Esophagus squamous epithelium (tissue), 5 donors: Measurements from ENCODE around the gene PRRX2. TPM values are rescaled to one million over a fixed set of nuclear protein-coding genes. Genes with fewer than 3 reads are reported as not detected.

Experiments used
- DNase-seq: peaks from one replicate; lab custom pipeline; 2025; lab: John Stamatoyannopoulos, UW
- H3K27ac ChIP-seq, 4 donors: fragments of 200-600 bp; sonication (generic); one replicate each; pipeline ENCODE4 v1.5.1; 2016 to 2019; ENCODE audit warnings: mild to moderate bottlenecking in 1 of 4
- H3K27me3 ChIP-seq, 4 donors: fragments of 200-600 bp; sonication (generic); 1 replicate in 3 of 4; 2 replicates in 1 of 4; pipeline versions ENCODE4 v1.5.1 to v1.6.0; 2017 to 2021; ENCODE audit warnings: antibody characterized with exemption in 1 of 4
- H3K36me3 ChIP-seq, 3 donors: fragments of 200-600 bp; sonication (generic); one replicate each; pipeline ENCODE4 v1.5.1; 2016 to 2019
- H3K4me1 ChIP-seq, 3 donors: fragments of 200-600 bp; sonication (generic); one replicate each; pipeline ENCODE4 v1.5.1; 2017 to 2019
- H3K4me3 ChIP-seq, 4 donors: fragments of 200-600 bp; sonication (generic); 1 replicate in 3 of 4; 2 replicates in 1 of 4; pipeline ENCODE4 v1.5.1; 2016 to 2019; ENCODE audit warnings: mild to moderate bottlenecking in 2 of 4, moderate library complexity in 1 of 4
- H3K9me3 ChIP-seq, 3 donors: fragments of 200-600 bp; sonication (generic); one replicate each; pipeline ENCODE4 v1.5.1; 2016 to 2019
- POLR2A ChIP-seq, 4 donors: fragments of 450-650 bp; IDR thresholded peaks; one replicate each; pipeline ENCODE4 v1.6.1; 2017; ENCODE audit warnings: antibody characterized with exemption in 4 of 4, mild to moderate bottlenecking in 4 of 4, moderate library complexity in 3 of 4
- WGBS, 2 donors: methylation state at CpG; one replicate each; pipeline ENCODE4 v1.1.5; 2018; 5-methylcytosine and 5-hydroxymethylcytosine counted together
- intact Hi-C: fragments of 100-400 bp; cut with DNase I; formaldehyde crosslinking; loops from one replicate; pipeline ENCODE4 v1.15.0; 2022
- total RNA-seq, 4 donors: library from RNA; depleted of rRNA; stranded (reverse); fragments of >200 nt; gene quantifications; one replicate each; pipeline ENCODE4 v1.1.0, GENCODE V29; 2016
- TF ChIP-seq, protein P1 (sequence below), 6 experiments: fragments of 450-650 bp in 4 of 6; fragments of 200-600 bp in 2 of 6; sonication (generic) in 2 of 6; IDR thresholded peaks; one replicate each; pipeline ENCODE4 v1.5.1; 2016 to 2019; ENCODE audit warnings: antibody characterized with exemption in 6 of 6, mild to moderate bottlenecking in 4 of 6, moderate library complexity in 4 of 6
- donor health status: DM: yes; HTN: yes; CAD: no.

PRRX2 gene
- total RNA-seq, 4 donors from 2014 or later: 0.82 to 3.8 (median 2.3) TPM

DNA sequence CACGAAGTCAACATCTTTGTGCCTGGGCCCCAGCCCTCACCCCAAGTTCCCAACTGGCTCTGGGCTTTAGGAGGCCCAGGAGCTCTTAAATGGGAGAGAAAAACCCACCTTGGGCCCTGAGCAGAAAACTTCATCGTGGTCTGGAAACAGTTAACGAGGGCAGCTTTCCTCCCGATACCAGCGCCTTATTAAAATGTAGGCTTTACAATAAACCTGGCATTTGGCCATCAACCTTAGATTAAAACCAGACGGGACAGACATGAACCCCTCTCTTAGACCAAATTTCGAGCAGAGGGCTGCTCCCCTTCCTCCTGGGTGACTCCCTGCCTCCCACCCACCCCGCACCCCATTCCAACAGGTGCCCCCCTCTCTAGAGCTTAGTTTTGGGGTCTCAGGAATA, 39.4 kb downstream of the PRRX2 start:
- H3K36me3 ChIP-seq: no peaks in the 10 kb centered on the region
- TF ChIP-seq POLR2A (IDR thresholded peaks at IDR 0.05): no peak
- TF ChIP-seq, protein P1, sequence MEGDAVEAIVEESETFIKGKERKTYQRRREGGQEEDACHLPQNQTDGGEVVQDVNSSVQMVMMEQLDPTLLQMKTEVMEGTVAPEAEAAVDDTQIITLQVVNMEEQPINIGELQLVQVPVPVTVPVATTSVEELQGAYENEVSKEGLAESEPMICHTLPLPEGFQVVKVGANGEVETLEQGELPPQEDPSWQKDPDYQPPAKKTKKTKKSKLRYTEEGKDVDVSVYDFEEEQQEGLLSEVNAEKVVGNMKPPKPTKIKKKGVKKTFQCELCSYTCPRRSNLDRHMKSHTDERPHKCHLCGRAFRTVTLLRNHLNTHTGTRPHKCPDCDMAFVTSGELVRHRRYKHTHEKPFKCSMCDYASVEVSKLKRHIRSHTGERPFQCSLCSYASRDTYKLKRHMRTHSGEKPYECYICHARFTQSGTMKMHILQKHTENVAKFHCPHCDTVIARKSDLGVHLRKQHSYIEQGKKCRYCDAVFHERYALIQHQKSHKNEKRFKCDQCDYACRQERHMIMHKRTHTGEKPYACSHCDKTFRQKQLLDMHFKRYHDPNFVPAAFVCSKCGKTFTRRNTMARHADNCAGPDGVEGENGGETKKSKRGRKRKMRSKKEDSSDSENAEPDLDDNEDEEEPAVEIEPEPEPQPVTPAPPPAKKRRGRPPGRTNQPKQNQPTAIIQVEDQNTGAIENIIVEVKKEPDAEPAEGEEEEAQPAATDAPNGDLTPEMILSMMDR (IDR thresholded peaks at IDR 0.05): no peak
- peaks cover 0 to under 1% (median 0%) of the 10 kb centered on the region in 4 donors for H3K27me3 ChIP-seq
- H3K27ac ChIP-seq: peak overlapping the region in 1 of 4 donors; percentile 61
- no peak for DNase-seq
- no peak overlapping the region for H3K4me3 ChIP-seq
- H3K4me1 ChIP-seq: peaks cover 0 to 40% (median 20%) of the 10 kb centered on the region in 3 donors
- no peaks in the 10 kb centered on the region for H3K9me3 ChIP-seq
- intact Hi-C loops: no loop called here
- WGBS, 2 donors: 60 to 78% methylated on average over 3 to 7 of the region's 8 CpGs

DNA sequence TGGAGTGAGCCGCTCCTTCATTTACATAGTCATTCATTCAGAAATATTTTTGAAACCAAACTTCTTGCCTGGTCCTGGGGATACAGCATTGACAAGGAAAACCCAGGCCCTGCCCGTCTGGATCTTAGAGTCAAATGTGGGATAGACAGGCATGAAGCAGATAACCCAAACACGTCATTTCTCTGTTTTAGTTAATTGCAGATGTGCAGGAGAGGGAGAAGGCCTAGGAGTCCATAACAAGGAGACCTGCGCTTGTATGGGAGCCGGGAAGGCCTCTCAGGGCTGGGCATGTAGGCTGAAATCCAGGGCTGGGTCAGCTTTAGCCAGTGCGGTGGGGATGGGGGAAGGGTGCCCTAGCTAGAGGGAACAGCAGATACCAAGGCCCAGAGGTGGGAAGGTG, 43.3 kb downstream of the PRRX2 start:
- DNase-seq: no peak
- TF ChIP-seq, protein P1 (IDR thresholded peaks at IDR 0.05): no peak
- no peak for TF ChIP-seq POLR2A (IDR thresholded peaks at IDR 0.05)
- intact Hi-C loops: no loop called here
- 85 to 87% methylated on average over 6 of the region's 6 CpGs for WGBS, 2 donors
- H3K36me3 ChIP-seq: no peaks in the 10 kb centered on the region
- peaks cover 0 to 40% (median 11%) of the 10 kb centered on the region in 3 donors for H3K4me1 ChIP-seq
- no peak overlapping the region for H3K4me3 ChIP-seq
- H3K9me3 ChIP-seq: no peaks in the 10 kb centered on the region
- peaks cover 0 to 8% (median 0%) of the 10 kb centered on the region in 4 donors for H3K27me3 ChIP-seq
- H3K27ac ChIP-seq: no peak overlapping the region

DNA sequence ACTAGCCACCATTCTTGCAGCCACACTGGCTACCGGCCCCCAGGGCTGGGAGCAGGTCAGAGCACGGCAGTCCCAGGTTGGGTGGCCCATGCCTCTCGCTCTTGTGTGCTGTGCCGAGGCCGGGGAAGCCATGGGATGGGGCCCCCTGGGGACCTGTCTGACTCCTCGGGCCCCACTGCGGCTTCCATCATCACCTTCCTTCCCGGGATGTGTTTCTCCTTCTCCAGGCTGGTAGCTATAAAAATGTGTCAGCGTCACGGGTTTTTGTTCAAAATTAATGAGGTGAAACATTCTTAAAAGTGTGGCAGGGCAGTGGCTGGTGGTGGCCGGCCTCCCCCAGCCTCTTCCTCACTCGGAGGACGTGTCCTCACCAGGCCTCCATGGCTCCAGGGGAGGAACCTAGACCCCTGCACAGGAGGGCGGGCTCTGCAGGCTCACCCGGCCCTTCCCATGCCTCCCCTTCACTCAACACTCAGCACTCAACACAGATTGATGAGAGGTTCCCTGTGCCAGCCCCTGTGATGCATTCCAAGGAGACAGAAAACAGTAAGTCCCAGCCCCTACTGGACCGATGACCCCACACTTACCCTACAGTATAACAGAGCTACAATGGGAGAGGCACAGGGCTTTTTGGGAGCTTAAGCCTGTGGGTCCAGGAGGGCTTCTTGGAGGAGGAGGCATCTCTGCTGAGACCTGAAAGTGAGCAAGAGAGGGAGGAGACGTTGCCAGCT, 44.2 kb downstream of the PRRX2 start:
- peak overlapping the region in 2 of 4 donors; percentile 9 to 13 for H3K27ac ChIP-seq
- peaks cover 0 to 8% (median 0%) of the 10 kb centered on the region in 4 donors for H3K27me3 ChIP-seq
- DNase-seq: no peak
- WGBS, 2 donors: 76 to 77% methylated on average over 4 to 16 of the region's 17 CpGs
- no peaks in the 10 kb centered on the region for H3K36me3 ChIP-seq
- H3K4me3 ChIP-seq: no peak overlapping the region
- intact Hi-C loops: no loop called here
- H3K9me3 ChIP-seq: no peaks in the 10 kb centered on the region
- H3K4me1 ChIP-seq: peaks cover 4 to 37% (median 7%) of the 10 kb centered on the region in 3 donors
- TF ChIP-seq, protein P1 (IDR thresholded peaks at IDR 0.05): no peak
- no peak for TF ChIP-seq POLR2A (IDR thresholded peaks at IDR 0.05)

DNA sequence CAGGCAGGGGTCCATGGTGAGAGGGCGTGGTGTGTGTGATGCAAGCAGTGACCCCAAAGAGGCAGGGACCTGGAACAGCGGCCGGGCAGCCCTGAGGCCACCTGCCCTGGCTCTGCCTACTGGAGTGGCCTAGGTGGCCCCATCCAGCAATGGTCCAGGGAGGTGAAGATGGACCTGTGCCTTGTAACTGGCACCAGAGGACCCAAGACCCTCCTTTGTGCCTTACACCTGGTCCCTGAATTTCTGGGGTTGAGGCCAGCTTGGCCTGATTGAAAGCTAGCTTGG, 44.7 kb downstream of the PRRX2 start:
- intact Hi-C loops: no loop called here
- H3K4me1 ChIP-seq: peaks cover 4 to 42% (median 7%) of the 10 kb centered on the region in 3 donors
- WGBS, 2 donors: 92 to 93% methylated on average over 3 of the region's 3 CpGs
- H3K36me3 ChIP-seq: no peaks in the 10 kb centered on the region
- peaks cover 0 to 8% (median 0%) of the 10 kb centered on the region in 4 donors for H3K27me3 ChIP-seq
- H3K9me3 ChIP-seq: no peaks in the 10 kb centered on the region
- no peak overlapping the region for H3K27ac ChIP-seq
- H3K4me3 ChIP-seq: no peak overlapping the region
- no peak for DNase-seq
- TF ChIP-seq, protein P1 (IDR thresholded peaks at IDR 0.05): no peak
- TF ChIP-seq POLR2A (IDR thresholded peaks at IDR 0.05): no peak

DNA sequence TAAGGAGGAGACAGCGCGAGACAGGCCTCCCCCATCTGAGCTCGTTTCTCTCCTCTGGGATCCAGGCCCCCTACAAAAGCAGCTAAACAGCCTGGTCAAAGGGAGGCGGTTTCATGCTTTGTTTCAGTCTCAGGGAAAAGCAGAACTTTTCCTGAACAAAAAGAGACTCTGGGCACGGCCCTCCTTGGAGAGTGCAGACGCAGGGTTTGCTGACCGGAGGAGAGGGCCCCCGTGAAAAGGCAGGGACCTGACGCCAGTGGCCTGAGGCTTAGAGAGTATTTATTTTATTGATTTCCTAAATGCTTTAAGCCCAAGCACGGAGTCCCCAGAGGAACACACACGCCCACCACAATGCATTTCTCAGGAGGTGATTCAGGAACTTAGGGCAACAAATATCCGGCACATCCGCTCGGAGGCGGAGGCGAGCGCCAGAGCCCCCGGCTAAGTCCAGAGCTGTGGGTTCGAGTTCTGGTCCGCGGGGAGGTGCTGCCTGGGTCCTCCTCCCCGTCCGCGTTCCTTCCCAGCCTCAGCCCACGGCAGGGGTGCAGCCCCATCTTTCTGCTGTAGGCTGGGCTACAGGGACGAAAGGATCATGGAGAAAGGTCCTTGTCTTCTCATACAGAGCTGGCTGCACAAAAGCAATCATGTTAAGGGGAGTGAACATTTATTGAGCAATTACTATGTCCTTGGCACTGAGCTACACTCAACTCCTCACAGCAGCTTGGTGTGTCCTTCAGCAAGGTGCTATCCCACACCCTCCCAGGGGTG, 47.4 kb downstream of the PRRX2 start:
- peak overlapping the region in 2 of 4 donors; percentile 0 to 5 for H3K4me3 ChIP-seq
- intact Hi-C loops: no loop called here
- H3K36me3 ChIP-seq: no peaks in the 10 kb centered on the region
- peak overlapping the region; percentile 59 to 76 (median 72) for H3K27ac ChIP-seq
- H3K27me3 ChIP-seq: peaks cover 0 to 8% (median 0%) of the 10 kb centered on the region in 4 donors
- DNase-seq: no peak
- peaks cover 4 to 52% (median 7%) of the 10 kb centered on the region in 3 donors for H3K4me1 ChIP-seq
- WGBS, 2 donors: 53 to 61% methylated on average over 16 to 22 of the region's 26 CpGs
- H3K9me3 ChIP-seq: no peaks in the 10 kb centered on the region
- TF ChIP-seq, protein P1 (IDR thresholded peaks at IDR 0.05): no peak
- no peak for TF ChIP-seq POLR2A (IDR thresholded peaks at IDR 0.05)
